ENCODE data around the gene EEFSEC. TPM values are rescaled to one million over a fixed set of nuclear protein-coding genes. Genes with fewer than 3 reads are reported as not detected.

The EEFSEC gene
- total RNA-seq, 1 experiment from 2014 or later: 3.8 TPM

DNA sequence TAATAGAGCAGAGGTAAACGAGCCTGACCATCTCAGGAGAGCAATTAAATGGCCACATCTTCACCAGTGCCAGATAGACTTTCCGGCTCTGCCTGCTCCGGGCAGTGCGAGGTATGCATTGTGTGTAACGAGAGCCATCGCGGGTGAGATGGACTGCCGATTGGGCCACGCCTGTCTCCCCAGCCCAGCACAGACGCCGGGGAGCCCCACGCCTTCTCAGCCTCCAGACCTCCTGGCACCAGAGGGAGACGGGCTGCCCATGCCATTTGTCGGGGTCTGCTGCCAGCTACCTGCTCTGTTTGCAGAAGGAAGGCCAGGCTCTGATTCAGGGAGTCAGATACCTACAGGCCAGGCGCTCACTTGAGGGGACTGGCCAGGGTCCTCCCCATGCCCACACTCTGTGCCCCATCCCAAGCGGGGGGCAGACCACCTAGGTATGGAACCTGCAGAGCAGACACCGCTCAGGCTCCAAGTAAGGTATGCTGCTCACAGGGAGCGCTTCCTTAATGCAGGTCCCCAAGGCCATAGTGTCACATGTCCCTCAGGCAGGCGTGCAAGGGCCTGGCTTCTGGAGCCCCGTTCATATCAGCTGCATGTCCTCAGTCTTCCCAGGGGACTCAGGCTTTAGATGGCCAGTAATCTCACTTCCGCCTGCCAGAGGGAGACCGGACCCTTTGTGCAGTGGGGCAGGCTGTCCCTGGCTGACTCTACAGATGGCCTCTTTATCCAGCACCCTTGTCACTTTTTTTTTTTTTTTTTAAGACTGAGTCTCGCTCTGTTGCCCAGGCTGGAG, 251.2 kb downstream of the EEFSEC start:
- no peak for DNase-seq (ENCODE audit: low read depth, low spot score)
- in situ Hi-C loops (cut with HindIII; ENCODE audit: low pct_unique_long_range_greater_than_20kb, low sequenced_read_pairs): no loop called here

DNA sequence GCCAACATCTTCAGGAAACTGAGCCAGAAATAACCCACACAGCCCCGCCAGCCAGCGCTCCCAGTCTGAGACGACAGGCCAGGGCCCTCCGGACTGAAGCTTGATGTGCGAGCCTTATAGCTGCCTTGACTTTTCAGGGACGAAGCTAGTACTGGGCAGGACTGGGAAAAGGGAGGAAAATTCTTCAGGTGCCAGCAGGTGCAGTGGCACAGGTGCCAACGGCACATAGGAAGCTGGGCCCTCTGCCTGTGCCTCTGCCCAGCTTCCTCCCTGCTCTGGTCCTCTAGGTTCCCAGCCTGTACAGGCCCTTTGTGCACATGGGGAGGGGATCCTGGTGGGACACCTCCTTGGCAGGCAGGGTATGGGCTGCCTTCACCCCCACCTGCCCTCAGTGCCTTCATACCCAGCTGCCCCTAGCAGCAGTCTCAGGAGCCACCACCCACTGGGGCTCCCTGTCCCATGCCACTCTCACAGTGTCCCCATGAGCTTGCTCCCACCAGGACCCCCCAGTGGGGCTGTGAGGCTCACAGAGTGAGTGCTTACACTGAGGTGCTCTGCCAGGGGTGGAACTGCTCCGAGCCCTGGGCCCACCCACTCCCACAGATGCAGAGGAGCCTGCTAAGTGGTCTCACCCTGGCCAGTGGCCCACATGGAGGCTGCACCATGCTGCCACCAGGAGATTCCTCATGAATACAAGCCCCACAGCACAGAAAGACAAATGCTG, 252.4 kb downstream of the EEFSEC start:
- no peak for DNase-seq (ENCODE audit: low read depth, low spot score)
- in situ Hi-C loops (cut with HindIII; ENCODE audit: low pct_unique_long_range_greater_than_20kb, low sequenced_read_pairs): no loop called here

DNA sequence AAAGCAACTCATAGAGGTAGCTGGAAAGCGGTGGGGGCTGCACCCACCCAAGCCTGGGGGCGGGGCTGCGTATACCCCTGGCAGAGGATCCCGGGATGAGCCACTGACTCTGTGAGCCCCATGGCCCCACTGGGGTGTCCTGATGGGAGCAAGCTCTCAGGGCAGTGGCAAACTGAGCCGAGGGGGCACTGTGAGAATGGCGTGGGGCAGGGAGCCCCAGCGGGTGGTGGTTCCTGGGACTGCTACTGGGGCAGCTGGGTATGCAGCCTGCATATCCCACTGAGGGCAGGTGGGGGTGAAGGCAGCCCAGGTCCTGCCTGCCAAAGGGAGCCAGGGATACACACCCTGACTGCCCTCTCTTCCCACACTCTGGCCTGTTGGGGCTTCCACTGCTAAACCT, 254.0 kb downstream of the EEFSEC start:
- no peak for DNase-seq (ENCODE audit: low read depth, low spot score)
- in situ Hi-C loops (cut with HindIII; ENCODE audit: low pct_unique_long_range_greater_than_20kb, low sequenced_read_pairs): no loop called here

GRCh38 chr3:128408012-128408692, 254.9 kb downstream of the EEFSEC start:
- DNase-seq (ENCODE audit: low read depth, low spot score): no peak
- in situ Hi-C loops (cut with HindIII; ENCODE audit: low pct_unique_long_range_greater_than_20kb, low sequenced_read_pairs): no loop called here

DNA sequence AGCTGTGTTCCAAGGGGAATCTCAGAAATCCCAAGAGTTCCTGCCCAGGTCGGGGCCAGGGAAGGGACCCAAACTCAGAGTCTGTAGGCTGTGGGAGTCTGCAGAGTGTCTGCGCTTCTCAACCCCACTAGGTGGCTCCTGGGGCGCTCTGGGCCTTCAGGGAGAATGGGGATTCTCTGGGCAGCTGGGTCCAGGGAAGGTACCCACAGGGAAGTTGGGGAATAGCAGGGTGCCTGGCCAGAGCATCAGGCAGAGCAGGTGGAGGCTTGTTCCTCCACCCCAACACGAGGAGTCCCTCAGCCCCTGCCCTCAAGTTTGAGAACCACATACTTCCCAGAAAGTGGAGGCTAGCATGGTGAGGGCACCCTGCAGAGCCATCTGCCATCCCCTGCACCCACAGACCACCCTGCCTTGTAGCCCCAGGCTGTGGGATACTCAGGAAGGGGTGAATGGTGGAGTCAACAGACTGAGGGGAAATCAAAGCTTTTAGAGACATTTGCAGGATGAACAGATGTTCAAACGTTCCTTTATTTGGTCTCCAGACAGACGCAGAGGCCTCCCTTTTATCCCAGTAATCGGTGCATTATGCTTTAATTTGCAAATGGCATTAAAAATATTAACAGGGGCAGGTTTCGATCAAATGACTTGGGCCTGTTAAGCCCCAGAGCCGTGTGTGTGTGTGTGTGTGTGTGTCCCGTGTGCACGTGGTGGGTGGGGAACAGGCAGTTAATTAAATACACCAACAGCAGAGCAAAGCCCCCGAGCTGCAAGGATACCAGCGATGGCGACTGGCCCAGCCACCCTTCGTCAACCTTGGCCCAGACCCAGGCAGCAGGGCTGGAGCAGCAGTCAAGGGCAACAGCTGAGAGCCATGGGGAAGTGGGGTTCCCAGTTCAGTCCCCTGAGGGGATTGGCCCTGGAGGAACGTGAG, 255.7 kb downstream of the EEFSEC start:
- DNase-seq (ENCODE audit: low read depth, low spot score): no peak
- in situ Hi-C loops (cut with HindIII; ENCODE audit: low pct_unique_long_range_greater_than_20kb, low sequenced_read_pairs): no loop called here

- in situ Hi-C loops (cut with HindIII; ENCODE audit: low pct_unique_long_range_greater_than_20kb, low sequenced_read_pairs): no loop called here
- no peak for DNase-seq (ENCODE audit: low read depth, low spot score)
Observed at GRCh38 chr3:128409624-128410581, 256.6 kb downstream of the EEFSEC start.

DNA sequence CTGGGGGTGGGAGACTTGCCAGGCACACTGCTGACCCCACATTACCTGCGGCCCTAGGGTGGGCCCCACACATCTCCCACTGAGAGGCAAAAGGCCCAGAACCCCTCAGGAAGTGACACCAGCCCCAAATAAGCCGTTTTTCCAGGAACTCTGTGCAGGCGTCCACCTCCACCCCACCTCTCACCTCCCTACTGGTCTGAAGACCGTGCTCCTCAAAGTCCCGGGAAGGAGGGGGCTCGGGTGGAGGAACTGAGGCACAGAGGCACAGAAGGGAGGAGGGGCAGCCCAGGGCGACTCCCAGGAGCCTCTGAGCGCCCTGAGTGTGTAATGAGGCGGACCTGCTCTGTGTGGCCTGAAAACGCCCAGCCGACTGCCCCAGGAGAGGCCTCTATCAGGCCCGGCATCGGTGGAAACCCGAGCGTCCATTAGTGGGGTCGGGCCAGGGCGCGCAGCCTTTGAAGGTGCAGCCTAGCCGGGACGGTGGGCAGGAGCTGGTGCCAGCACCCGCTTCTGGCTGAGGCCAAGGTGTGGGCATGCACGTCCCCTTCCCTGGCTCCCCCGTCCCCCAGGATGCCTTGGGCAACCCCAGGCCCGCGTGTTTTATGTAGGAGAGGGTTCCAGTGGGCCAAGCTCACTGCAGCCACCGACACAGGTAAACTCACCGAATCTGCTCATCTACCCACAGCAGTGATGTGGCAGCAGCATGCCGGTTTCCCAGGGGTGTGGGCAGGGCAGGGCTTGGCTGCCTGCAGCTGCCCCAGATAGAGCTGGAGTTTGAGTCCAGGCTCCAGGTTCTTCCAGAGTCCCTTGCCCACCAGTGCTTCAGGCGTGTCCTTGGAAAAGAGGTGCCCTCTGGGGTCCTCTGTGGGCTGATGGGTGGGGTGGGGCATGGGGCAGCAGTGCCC, 257.6 kb downstream of the EEFSEC start:
- in situ Hi-C loops (cut with HindIII; ENCODE audit: low pct_unique_long_range_greater_than_20kb, low sequenced_read_pairs): no loop called here
- DNase-seq (ENCODE audit: low read depth, low spot score): no peak

DNA sequence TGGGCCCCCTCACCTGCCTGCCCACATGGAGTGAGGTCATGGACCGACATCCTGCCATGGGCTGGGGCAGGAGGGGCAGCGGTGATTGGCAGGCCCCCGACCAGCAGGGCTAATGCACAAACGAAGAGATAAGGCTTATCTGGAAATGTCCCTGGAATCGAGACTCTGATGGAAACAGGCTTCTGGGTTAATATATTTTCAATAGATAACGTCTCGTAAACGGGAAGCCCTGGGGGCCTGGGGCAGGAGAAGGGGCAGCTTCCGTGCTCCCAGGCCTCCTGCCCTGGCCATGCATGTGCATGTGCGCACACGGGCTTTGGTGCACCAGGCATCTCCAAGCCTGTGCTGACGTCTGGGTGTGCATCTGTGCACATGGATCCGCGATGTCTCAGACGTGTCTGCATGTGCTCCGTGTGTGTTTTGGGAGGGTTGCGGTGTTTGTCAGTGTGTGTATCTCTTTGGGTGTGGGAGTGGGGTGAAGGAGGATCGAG, 258.3 kb downstream of the EEFSEC start:
- in situ Hi-C loops (cut with HindIII; ENCODE audit: low pct_unique_long_range_greater_than_20kb, low sequenced_read_pairs): no loop called here

GRCh38 chr3:128412180-128413002, 259.1 kb downstream of the EEFSEC start:
- in situ Hi-C loops (cut with HindIII; ENCODE audit: low pct_unique_long_range_greater_than_20kb, low sequenced_read_pairs): no loop called here
- no peak for DNase-seq (ENCODE audit: low read depth, low spot score)

More for the DNA sequence above, 258.3 kb downstream of the EEFSEC start:
- no peak for DNase-seq (ENCODE audit: low read depth, low spot score)

DNA sequence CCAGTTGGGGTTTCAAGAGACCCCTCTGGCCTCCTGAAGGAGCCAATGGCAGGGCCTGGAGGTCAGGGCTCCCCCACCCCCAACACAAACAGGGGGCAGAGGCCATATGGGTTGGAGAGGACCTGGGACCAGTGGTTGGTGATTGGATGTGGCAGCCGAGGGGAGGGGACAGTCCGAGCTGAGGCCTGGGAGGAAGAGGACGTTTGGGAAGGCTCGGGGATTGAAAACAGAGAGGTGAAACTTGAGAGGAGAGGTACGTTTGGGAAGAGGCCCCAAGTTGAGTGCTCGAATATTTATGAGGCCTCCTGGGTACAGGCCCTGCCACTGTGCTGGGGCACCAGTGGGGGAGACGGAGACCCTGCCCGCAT, 259.7 kb downstream of the EEFSEC start:
- DNase-seq (ENCODE audit: low read depth, low spot score): no peak
- in situ Hi-C loops (cut with HindIII; ENCODE audit: low pct_unique_long_range_greater_than_20kb, low sequenced_read_pairs): no loop called here

DNA sequence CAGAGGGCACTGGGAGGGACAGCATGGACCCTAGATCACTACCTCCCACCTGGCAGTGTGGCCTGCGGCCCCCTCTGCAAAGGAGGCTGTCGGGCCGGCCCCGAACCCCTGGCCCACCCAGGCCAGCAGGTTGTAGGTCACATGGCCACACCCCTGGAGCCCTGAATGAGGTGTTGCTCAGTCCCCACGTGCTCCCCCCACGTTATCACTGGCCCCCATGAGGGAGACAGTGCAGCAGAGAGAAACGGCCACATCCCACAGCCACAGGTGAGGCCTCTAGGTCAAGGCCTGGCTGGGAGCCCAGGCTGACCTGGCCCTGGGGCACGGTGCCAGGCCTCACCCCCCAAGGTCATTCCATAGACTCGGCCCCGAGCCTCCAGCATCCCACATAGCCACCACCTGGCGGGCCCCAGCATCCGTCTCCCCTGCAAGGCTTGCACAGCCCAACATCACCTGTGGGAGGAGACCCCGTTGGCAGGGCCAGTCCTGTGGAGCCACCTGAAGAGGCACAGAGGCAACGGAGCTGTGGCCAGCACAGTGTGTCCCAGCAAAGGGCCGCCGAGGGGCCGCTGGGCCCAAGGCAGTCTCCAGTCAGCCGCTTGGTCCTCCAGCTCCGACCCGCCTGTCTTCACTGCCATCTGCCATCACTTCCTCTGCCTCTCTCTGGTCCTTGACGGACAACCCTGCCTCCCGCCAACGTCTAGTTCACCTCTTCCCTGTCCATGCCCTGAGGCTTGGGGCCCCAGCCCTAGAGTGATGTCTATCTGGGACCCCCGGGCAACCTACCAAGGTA, 260.3 kb downstream of the EEFSEC start:
- in situ Hi-C loops (cut with HindIII; ENCODE audit: low pct_unique_long_range_greater_than_20kb, low sequenced_read_pairs): no loop called here

DNA sequence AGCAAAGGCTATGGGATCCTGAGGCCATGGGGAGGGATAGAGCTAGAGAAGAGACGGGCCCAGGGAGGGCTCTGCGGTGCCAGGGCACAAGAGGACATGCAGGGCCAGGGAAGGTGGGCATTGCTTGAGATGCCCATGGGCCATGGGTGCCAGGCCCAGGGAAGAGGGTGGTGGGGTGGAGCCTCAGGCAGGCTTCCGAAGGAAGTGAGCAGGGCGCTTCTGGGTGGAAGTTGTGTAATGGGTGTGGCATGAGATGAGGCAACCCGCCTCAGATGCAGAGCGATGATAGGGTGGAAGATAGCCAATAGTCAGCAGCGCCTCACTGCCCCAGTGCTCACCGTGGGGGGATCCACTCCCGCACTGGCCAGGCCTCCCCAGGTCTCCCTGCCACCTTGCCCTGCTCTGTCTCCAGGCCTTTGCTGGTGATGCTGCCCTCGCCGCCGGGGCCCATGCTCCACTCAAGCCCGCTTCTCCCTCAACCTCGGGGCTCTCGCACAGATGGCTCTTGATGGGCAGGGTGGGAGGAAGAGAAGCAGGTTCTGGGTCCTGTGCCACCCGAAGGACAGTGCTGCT, 262.0 kb downstream of the EEFSEC start:
- in situ Hi-C loops (cut with HindIII; ENCODE audit: low pct_unique_long_range_greater_than_20kb, low sequenced_read_pairs): no loop called here

More for the DNA sequence above, 260.3 kb downstream of the EEFSEC start:
- no peak for DNase-seq (ENCODE audit: low read depth, low spot score)

DNA sequence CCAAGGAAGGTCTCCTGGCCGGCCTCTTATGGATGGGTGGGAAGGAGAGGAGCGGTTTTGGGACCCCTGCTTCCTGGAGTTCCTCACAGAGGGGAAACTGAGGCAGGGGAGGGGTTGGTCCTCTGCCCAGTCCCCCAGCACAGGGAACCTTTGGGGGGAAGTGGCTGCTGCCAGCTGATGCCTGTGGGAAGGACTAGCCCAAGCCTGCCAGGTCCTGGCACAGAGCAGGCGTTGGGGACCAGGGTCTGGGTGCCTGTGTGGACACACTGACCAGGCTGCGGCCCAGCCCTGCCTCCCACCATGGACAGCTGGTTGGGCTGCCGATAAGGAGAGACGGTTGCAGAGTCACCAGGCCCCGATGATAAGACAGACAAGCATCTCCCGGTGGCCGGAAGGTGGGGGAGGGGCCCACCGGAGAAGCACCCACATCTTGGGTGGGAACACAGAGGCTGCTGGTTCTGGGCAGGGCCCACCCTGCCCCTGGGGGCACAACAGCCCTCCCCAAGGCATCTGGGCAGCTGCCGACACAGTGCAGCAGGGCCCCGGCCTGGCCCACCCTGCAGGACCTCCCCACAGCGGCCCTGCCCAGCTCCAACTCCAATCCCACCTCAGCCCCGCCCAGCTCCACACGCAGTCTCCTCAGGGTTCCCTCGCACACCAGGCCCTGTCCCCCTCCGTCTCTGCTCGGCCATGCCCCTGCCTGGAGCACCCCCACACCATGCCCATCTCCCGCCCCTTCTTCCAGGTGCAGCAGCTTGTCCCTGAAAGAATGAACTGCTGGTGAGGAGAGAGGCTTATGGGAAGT, 262.7 kb downstream of the EEFSEC start:
- no peak for DNase-seq (ENCODE audit: low read depth, low spot score)
- in situ Hi-C loops (cut with HindIII; ENCODE audit: low pct_unique_long_range_greater_than_20kb, low sequenced_read_pairs): no loop called here

More for the DNA sequence above, 262.0 kb downstream of the EEFSEC start:
- DNase-seq (ENCODE audit: low read depth, low spot score): no peak

Data from SK-MEL-5 (cell line).